Measurements from ENCODE around the gene DPH6. TPM values are rescaled to one million over a fixed set of nuclear protein-coding genes. Genes with fewer than 3 reads are reported as not detected.

DPH6 gene
- total and polyA plus RNA-seq, 2 donors = 8.9 to 15.3 TPM

DNA sequence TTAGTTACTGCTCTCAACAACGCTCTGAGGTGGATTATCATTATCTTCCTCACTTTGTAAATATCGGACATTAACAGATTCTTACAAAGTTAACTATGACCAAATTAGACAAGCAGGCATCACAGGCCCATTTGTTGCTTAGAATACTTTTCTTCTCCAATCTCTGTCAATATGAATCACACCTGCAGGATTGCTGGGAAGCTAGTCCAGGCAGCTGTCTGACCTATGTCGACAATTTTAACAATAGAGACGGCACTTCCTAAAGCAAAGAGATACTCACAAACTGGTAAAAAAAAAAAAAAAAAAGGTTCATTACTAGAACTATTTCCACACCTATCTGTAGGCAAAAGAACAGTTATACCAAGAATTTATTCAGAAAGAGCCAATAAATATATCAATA, 85.3 kb downstream of the DPH6 start:
- no peaks in the 10 kb centered on the region for H3K9me3 ChIP-seq (ENCODE audit: control insufficient read depth in 2 of 2, insufficient read depth in 1 of 2, low read length in 1 of 2)
- 74% methylated on average over 4 of the region's 4 CpGs for WGBS
- no peaks in the 10 kb centered on the region for H3K4me1 ChIP-seq (ENCODE audit: control insufficient read depth in 2 of 2, insufficient read depth in 2 of 2, low read length in 2 of 2)
- no peak overlapping the region for H3K27ac ChIP-seq (ENCODE audit: low read depth in 1 of 2, low read length in 1 of 2)
- H3K4me3 ChIP-seq (ENCODE audit: low read length in 2 of 2) = no peak overlapping the region
- no peaks in the 10 kb centered on the region for H3K36me3 ChIP-seq (ENCODE audit: control insufficient read depth in 2 of 2, insufficient read depth in 2 of 2, low read length in 1 of 2)
- DNase-seq (ENCODE audit: low read depth in 6 of 9, low spot score in 9 of 9) = no peak
- no peaks in the 10 kb centered on the region for H3K27me3 ChIP-seq (ENCODE audit: control insufficient read depth in 2 of 2, insufficient read depth in 1 of 2, low read length in 1 of 2)

DNA sequence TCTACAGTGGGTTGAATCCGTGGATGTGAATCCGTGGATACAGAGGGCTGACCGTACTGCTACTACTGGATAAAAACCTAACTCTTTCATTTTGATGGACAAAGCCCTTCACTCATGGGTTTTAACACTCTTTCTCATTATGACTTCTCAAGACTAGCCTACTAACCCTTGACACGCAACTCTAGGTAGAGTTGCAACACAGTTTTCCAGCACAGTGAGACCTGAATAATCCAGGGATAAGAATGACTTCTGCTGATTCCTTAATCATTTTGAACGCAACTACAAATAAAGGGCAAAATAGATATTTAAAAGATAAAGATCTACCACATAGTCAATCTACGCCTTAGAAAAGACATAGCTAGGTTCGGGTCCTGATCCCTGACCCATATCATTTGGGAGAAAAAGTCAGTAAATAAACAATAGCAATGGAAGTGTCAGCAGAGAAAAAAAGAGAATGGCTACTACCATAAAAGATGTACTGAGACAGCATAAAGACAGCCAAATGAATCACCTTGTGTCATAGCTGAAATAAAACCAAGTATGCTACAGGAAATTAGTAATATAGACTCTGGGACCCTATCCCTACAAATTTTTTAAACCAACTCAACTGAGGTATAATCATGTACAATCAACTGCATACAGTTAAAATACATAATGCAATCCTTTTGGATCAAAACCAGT, 87.6 kb downstream of the DPH6 start:
- Histone ChIP-seq H3K27me3 (ENCODE audit: control insufficient read depth in 2 of 2, insufficient read depth in 1 of 2, low read length in 1 of 2) (no peaks in the 10 kb centered on the region), H3K4me3 (ENCODE audit: low read length in 2 of 2) (no peak overlapping the region), H3K27ac (ENCODE audit: low read depth in 1 of 2, low read length in 1 of 2) (no peak overlapping the region), H3K9me3 (ENCODE audit: control insufficient read depth in 2 of 2, insufficient read depth in 1 of 2, low read length in 1 of 2) (no peaks in the 10 kb centered on the region), H3K4me1 (ENCODE audit: control insufficient read depth in 2 of 2, insufficient read depth in 2 of 2, low read length in 2 of 2) (no peaks in the 10 kb centered on the region), H3K36me3 (ENCODE audit: control insufficient read depth in 2 of 2, insufficient read depth in 2 of 2, low read length in 1 of 2) (no peaks in the 10 kb centered on the region)
- WGBS = 96% methylated on average over 7 of the region's 7 CpGs
- DNase-seq (ENCODE audit: low read depth in 6 of 9, low spot score in 9 of 9) = no peak

DNA sequence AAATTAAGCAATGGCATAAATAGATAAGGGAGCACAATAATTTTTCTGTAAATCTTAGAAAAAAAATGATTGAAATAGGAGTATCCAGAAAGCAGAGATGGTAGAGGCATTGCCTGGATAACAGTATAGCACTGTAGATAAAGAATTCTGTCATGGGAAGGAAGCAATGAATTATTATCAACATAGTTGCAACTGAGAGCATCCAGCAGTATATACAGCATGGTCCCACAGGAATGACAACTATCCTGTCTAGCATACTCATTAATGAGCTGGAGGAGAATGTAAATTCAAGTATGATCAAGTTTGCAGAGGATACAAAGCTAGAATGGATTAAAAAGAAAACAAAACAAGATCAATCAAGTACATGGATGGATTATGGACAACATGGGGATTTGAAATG, 90.8 kb downstream of the DPH6 start:
- H3K9me3 ChIP-seq (ENCODE audit: control insufficient read depth in 2 of 2, insufficient read depth in 1 of 2, low read length in 1 of 2) = no peaks in the 10 kb centered on the region

DNA sequence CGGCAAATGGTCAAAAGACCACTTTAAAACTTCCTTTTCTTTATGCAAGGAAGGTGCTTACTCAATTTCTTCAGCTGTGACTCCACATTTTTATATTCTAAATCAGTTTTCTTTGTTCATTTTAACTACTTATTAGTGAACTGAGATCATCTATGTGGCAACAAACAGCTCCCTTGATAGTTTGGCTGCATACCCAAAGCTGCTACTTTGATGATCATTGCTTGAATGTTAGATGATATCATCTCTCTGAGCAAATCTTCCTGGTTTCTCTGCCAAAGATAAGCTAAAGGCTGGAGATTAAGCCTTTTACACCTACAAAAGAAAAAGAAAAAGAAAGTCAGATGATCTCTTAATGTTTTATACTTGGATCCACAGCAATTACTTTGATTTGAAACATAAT, 95.5 kb downstream of the DPH6 start:
- no peak for DNase-seq (ENCODE audit: low read depth in 6 of 9, low spot score in 9 of 9)
- H3K4me1 ChIP-seq (ENCODE audit: control insufficient read depth in 2 of 2, insufficient read depth in 2 of 2, low read length in 2 of 2) = no peaks in the 10 kb centered on the region

More for the DNA sequence above, 90.8 kb downstream of the DPH6 start:
- Histone ChIP-seq H3K4me1 (ENCODE audit: control insufficient read depth in 2 of 2, insufficient read depth in 2 of 2, low read length in 2 of 2) (no peaks in the 10 kb centered on the region), H3K27me3 (ENCODE audit: control insufficient read depth in 2 of 2, insufficient read depth in 1 of 2, low read length in 1 of 2) (no peaks in the 10 kb centered on the region), H3K4me3 (ENCODE audit: low read length in 2 of 2) (no peak overlapping the region), H3K36me3 (ENCODE audit: control insufficient read depth in 2 of 2, insufficient read depth in 2 of 2, low read length in 1 of 2) (no peaks in the 10 kb centered on the region), H3K27ac (ENCODE audit: low read depth in 1 of 2, low read length in 1 of 2) (no peak overlapping the region)
- no peak for DNase-seq (ENCODE audit: low read depth in 6 of 9, low spot score in 9 of 9)

DNA sequence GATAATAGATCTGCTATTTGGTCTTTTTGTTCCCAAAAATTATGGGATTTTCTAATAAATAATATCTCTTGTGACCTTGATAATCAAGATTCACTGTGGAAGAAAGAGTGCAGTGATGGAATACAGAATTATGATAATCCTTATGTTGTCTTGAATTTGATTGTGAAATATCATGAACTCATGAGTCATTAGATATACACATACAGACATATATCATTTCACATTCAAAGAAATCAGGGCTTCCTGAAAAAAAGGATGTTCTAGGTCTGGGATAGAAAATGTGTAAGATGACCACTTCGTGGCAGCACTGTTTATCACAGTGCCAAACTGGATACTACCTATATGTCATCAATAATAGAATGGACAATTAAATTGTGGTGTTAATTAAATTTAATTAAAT, 97.7 kb downstream of the DPH6 start:
- no peaks in the 10 kb centered on the region for H3K27me3 ChIP-seq (ENCODE audit: control insufficient read depth in 2 of 2, insufficient read depth in 1 of 2, low read length in 1 of 2)
- H3K4me3 ChIP-seq (ENCODE audit: low read length in 2 of 2) = no peak overlapping the region
- no peak overlapping the region for H3K27ac ChIP-seq (ENCODE audit: low read depth in 1 of 2, low read length in 1 of 2)
- WGBS = 95% methylated on average over 1 of the region's 1 CpG
- no peak for DNase-seq (ENCODE audit: low read depth in 6 of 9, low spot score in 9 of 9)
- no peaks in the 10 kb centered on the region for H3K9me3 ChIP-seq (ENCODE audit: control insufficient read depth in 2 of 2, insufficient read depth in 1 of 2, low read length in 1 of 2)
- H3K36me3 ChIP-seq (ENCODE audit: control insufficient read depth in 2 of 2, insufficient read depth in 2 of 2, low read length in 1 of 2) = no peaks in the 10 kb centered on the region
- H3K4me1 ChIP-seq (ENCODE audit: control insufficient read depth in 2 of 2, insufficient read depth in 2 of 2, low read length in 2 of 2) = no peaks in the 10 kb centered on the region

More for the DNA sequence above, 95.5 kb downstream of the DPH6 start:
- WGBS = 98% methylated on average over 1 of the region's 1 CpG
- Histone ChIP-seq H3K27ac (ENCODE audit: low read depth in 1 of 2, low read length in 1 of 2) (no peak overlapping the region), H3K9me3 (ENCODE audit: control insufficient read depth in 2 of 2, insufficient read depth in 1 of 2, low read length in 1 of 2) (no peaks in the 10 kb centered on the region), H3K36me3 (ENCODE audit: control insufficient read depth in 2 of 2, insufficient read depth in 2 of 2, low read length in 1 of 2) (no peaks in the 10 kb centered on the region), H3K27me3 (ENCODE audit: control insufficient read depth in 2 of 2, insufficient read depth in 1 of 2, low read length in 1 of 2) (no peaks in the 10 kb centered on the region), H3K4me3 (ENCODE audit: low read length in 2 of 2) (no peak overlapping the region)

DNA sequence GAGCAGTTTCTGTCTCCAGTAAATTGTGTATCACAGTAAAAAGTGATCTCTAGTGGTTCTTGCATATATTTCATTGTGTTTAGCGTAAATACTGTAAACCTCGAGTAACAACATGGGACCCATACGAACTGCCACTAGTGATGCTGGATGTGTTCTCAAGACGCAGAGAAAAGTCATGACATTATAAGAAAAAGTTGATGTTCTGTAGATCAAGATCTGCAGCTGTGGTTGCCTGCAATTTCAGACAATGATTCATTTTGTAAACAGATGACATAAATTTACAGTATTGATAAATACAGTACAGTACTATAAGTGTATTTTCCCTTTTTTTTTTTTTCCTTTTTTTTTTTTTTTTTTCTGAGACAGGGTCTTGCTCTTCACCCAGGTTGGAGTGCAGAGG, 100.1 kb downstream of the DPH6 start:
- 75% methylated on average over 4 of the region's 4 CpGs for WGBS
- Histone ChIP-seq H3K27me3 (ENCODE audit: control insufficient read depth in 2 of 2, insufficient read depth in 1 of 2, low read length in 1 of 2) (no peaks in the 10 kb centered on the region), H3K4me1 (ENCODE audit: control insufficient read depth in 2 of 2, insufficient read depth in 2 of 2, low read length in 2 of 2) (no peaks in the 10 kb centered on the region), H3K36me3 (ENCODE audit: control insufficient read depth in 2 of 2, insufficient read depth in 2 of 2, low read length in 1 of 2) (no peaks in the 10 kb centered on the region), H3K4me3 (ENCODE audit: low read length in 2 of 2) (no peak overlapping the region), H3K27ac (ENCODE audit: low read depth in 1 of 2, low read length in 1 of 2) (no peak overlapping the region), H3K9me3 (ENCODE audit: control insufficient read depth in 2 of 2, insufficient read depth in 1 of 2, low read length in 1 of 2) (no peaks in the 10 kb centered on the region)
- no peak for DNase-seq (ENCODE audit: low read depth in 6 of 9, low spot score in 9 of 9)

DNA sequence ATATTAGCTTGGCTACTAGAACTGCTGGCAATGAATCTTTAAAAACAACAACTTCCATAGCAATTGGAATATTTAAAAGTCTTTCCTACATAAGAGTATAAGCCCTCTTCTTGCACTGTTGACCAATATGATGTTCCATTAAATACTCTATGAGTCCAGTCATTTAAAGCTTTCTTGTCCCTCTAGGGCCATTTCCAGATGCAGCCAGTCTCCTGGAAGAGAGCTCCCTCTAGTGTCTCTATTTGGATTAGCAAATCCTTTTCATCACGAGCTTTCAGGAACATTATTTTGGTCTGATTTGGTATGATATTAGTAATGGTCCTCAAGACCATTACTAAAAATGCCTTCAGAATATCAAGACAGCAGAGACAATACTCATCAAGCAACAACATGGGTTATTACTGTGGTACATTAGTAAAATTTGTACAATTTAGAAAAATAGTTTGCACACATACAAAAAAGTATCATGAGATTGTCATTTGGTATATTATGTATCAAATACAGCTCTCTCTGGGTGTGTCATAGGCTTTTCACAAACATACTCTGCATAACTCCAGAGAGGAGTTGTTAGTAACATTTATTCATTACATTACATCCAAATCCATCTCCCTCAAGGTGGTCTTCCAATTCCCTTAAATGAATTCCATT, 101.3 kb downstream of the DPH6 start:
- WGBS = 22% methylated on average over 1 of the region's 1 CpG
- H3K4me3 ChIP-seq (ENCODE audit: low read length in 2 of 2) = no peak overlapping the region
- H3K4me1 ChIP-seq (ENCODE audit: control insufficient read depth in 2 of 2, insufficient read depth in 2 of 2, low read length in 2 of 2) = no peaks in the 10 kb centered on the region

DNA sequence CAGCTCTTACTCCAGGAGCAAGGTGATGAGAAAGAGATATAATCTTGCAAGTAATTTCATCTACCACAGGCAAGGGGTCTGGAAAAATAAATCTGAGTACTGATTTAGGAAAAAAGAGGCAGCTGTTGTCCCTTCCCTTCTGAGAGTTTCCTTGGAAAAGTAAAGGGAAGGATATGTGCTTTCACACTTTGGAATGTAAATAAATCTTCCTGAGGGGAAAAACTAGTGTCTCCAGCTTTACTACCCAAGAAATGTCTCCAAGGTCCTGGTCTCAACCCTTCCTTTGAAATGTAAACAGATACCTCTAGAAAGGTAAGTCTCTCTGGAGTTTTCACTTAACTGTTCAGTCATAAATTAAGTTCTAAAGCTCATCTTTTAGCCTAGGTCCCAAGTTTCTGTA, 102.6 kb downstream of the DPH6 start:
- DNase-seq (ENCODE audit: low read depth in 6 of 9, low spot score in 9 of 9) = no peak
- H3K9me3 ChIP-seq (ENCODE audit: control insufficient read depth in 2 of 2, insufficient read depth in 1 of 2, low read length in 1 of 2) = no peaks in the 10 kb centered on the region
- no peak overlapping the region for H3K4me3 ChIP-seq (ENCODE audit: low read length in 2 of 2)
- no peaks in the 10 kb centered on the region for H3K27me3 ChIP-seq (ENCODE audit: control insufficient read depth in 2 of 2, insufficient read depth in 1 of 2, low read length in 1 of 2)
- H3K27ac ChIP-seq (ENCODE audit: low read depth in 1 of 2, low read length in 1 of 2) = no peak overlapping the region
- H3K36me3 ChIP-seq (ENCODE audit: control insufficient read depth in 2 of 2, insufficient read depth in 2 of 2, low read length in 1 of 2) = no peaks in the 10 kb centered on the region
- no peaks in the 10 kb centered on the region for H3K4me1 ChIP-seq (ENCODE audit: control insufficient read depth in 2 of 2, insufficient read depth in 2 of 2, low read length in 2 of 2)

More for the DNA sequence above, 101.3 kb downstream of the DPH6 start:
- H3K9me3 ChIP-seq (ENCODE audit: control insufficient read depth in 2 of 2, insufficient read depth in 1 of 2, low read length in 1 of 2) = no peaks in the 10 kb centered on the region
- H3K27me3 ChIP-seq (ENCODE audit: control insufficient read depth in 2 of 2, insufficient read depth in 1 of 2, low read length in 1 of 2) = no peaks in the 10 kb centered on the region
- no peak overlapping the region for H3K27ac ChIP-seq (ENCODE audit: low read depth in 1 of 2, low read length in 1 of 2)
- peak in 5 of 9 donors; percentile 4 to 34 (median 8) for DNase-seq (ENCODE audit: low read depth in 6 of 9, low spot score in 9 of 9)
- no peaks in the 10 kb centered on the region for H3K36me3 ChIP-seq (ENCODE audit: control insufficient read depth in 2 of 2, insufficient read depth in 2 of 2, low read length in 1 of 2)

DNA sequence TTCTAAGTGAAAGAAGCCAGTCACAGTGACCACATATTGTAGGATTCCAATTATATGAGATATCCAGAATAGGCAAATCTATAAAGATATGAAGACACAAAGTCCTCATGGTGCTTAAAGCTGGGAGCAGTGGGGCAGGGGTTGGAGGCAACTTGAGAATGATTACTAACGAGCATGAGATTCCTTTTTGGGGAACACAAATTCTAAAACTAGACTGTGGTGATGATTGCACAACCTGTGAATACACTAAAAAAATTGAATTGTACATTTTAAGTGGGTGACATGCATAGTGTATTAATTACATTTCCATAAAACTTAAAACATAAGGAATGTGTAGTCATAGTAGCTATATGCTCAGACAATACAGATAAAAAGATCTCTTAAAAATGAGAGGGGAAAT, 103.2 kb downstream of the DPH6 start:
- Histone ChIP-seq H3K27me3 (ENCODE audit: control insufficient read depth in 2 of 2, insufficient read depth in 1 of 2, low read length in 1 of 2) (no peaks in the 10 kb centered on the region), H3K4me3 (ENCODE audit: low read length in 2 of 2) (no peak overlapping the region), H3K27ac (ENCODE audit: low read depth in 1 of 2, low read length in 1 of 2) (no peak overlapping the region), H3K9me3 (ENCODE audit: control insufficient read depth in 2 of 2, insufficient read depth in 1 of 2, low read length in 1 of 2) (no peaks in the 10 kb centered on the region), H3K36me3 (ENCODE audit: control insufficient read depth in 2 of 2, insufficient read depth in 2 of 2, low read length in 1 of 2) (no peaks in the 10 kb centered on the region), H3K4me1 (ENCODE audit: control insufficient read depth in 2 of 2, insufficient read depth in 2 of 2, low read length in 2 of 2) (no peaks in the 10 kb centered on the region)
- WGBS = 94% methylated on average over 1 of the region's 1 CpG
- DNase-seq (ENCODE audit: low read depth in 6 of 9, low spot score in 9 of 9) = no peak
